Measurements from ENCODE around the gene MCM7.

MCM7 gene

GRCh38 chr7:100124301-100125230 is 23.4 kb upstream of the MCM7 start:
- H3K4me1 ChIP-seq (ENCODE audit: insufficient read depth, low read length, poor library complexity, severe bottlenecking), result peaks cover 30% of the 10 kb centered on the region
- peak overlapping the region; percentile 98 for H3K4me2 ChIP-seq (ENCODE audit: low read depth, low read length, poor library complexity, severe bottlenecking)
- H4K20me1 ChIP-seq (ENCODE audit: insufficient read depth, low read length, poor library complexity, severe bottlenecking), result no peaks in the 10 kb centered on the region
- H3K9me3 ChIP-seq (ENCODE audit: insufficient read depth, low read depth, low read length), result no peaks in the 10 kb centered on the region
- H3K36me3 ChIP-seq (ENCODE audit: insufficient read depth, low read length), result no peaks in the 10 kb centered on the region
- no peaks in the 10 kb centered on the region for H3K9me2 ChIP-seq (replicated peaks; ENCODE audit: low read depth, low read length)
- H3K9ac ChIP-seq (ENCODE audit: low read depth, low read length, poor library complexity, severe bottlenecking), result peak overlapping the region; percentile 35
- no peak overlapping the region for H2AFZ ChIP-seq (ENCODE audit: low read length)
- H3K4me3 ChIP-seq (ENCODE audit: low read length, poor library complexity, severe bottlenecking), result peak overlapping the region; percentile 95
- H3K79me2 ChIP-seq (ENCODE audit: insufficient read depth, low read length), result peaks cover 33% of the 10 kb centered on the region
- no peaks in the 10 kb centered on the region; the same call in 1 of the 2 replicates for H3F3A ChIP-seq (ENCODE audit: low read depth)
- no peak for TF ChIP-seq EZH2phosphoT487 (IDR thresholded peaks at IDR 0.05; ENCODE audit: borderline replicate concordance)
- no peaks in the 10 kb centered on the region for H3K27me3 ChIP-seq (ENCODE audit: insufficient read depth, low read length, poor library complexity, severe bottlenecking)

DNA sequence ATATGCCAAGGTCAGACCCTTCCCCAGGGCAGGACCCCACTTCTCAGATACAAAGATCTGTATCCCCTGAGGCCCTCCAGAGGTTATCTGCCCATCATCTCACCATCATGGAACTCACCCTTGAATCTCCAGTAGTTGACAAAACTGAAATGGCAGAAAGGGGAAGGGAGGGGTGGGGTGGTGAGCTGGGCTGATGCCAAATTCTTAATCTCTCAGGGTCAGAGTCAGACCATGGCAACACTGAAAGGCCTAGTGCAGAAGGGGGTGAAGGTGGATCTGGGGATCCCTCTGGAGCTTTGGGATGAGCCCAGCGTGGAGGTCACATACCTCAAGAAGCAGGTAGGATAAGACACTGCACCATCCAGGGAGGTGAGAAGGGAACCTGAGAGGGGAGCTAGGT is 21.4 kb upstream of the MCM7 start:
- Histone ChIP-seq H3K36me3 (ENCODE audit: insufficient read depth, low read length) (no peaks in the 10 kb centered on the region), H3K27me3 (ENCODE audit: insufficient read depth, low read length, poor library complexity, severe bottlenecking) (no peaks in the 10 kb centered on the region), H3K79me2 (ENCODE audit: insufficient read depth, low read length) (peaks cover 48% of the 10 kb centered on the region), H3K4me2 (ENCODE audit: low read depth, low read length, poor library complexity, severe bottlenecking) (no peak overlapping the region), H4K20me1 (ENCODE audit: insufficient read depth, low read length, poor library complexity, severe bottlenecking) (peaks cover 4% of the 10 kb centered on the region), H3F3A (ENCODE audit: low read depth) (no peaks in the 10 kb centered on the region; the same call in 1 of the 2 replicates), H3K4me1 (ENCODE audit: insufficient read depth, low read length, poor library complexity, severe bottlenecking) (peaks cover 32% of the 10 kb centered on the region), H3K4me3 (ENCODE audit: low read length, poor library complexity, severe bottlenecking) (no peak overlapping the region), H2AFZ (ENCODE audit: low read length) (no peak overlapping the region), H3K9me2 (replicated peaks; ENCODE audit: low read depth, low read length) (no peaks in the 10 kb centered on the region), H3K9ac (ENCODE audit: low read depth, low read length, poor library complexity, severe bottlenecking) (no peak overlapping the region), H3K9me3 (ENCODE audit: insufficient read depth, low read depth, low read length) (no peaks in the 10 kb centered on the region)
- no peak for TF ChIP-seq EZH2phosphoT487 (IDR thresholded peaks at IDR 0.05; ENCODE audit: borderline replicate concordance)
- no peak for TF ChIP-seq CTCF (conservative IDR thresholded peaks at IDR 0.05; ENCODE audit: low read length)

DNA sequence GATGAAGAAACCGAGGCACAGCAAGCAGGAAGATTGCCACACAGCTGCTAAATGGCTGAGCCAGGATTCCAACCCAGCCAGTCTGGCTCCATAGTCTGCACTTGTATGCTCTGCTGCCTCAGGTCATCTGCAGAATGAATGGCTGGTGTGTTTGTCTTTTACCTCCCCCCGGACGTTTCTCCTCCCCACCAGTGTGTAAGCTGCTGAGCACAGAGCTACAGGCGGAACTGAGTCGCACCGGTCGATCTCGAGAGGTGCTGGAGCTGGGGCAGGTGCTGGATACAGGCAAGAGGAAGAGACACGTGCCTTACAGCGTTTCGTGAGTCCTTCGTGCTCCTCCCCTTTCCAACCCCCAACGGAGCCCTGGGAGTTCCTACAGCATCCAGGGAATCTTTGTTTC is 20.9 kb upstream of the MCM7 start:
- H2AFZ ChIP-seq (ENCODE audit: low read length), result no peak overlapping the region
- peaks cover 4% of the 10 kb centered on the region for H4K20me1 ChIP-seq (ENCODE audit: insufficient read depth, low read length, poor library complexity, severe bottlenecking)
- H3K27me3 ChIP-seq (ENCODE audit: insufficient read depth, low read length, poor library complexity, severe bottlenecking), result no peaks in the 10 kb centered on the region
- no peaks in the 10 kb centered on the region for H3K36me3 ChIP-seq (ENCODE audit: insufficient read depth, low read length)
- no peaks in the 10 kb centered on the region; the same call in 1 of the 2 replicates for H3F3A ChIP-seq (ENCODE audit: low read depth)
- H3K9ac ChIP-seq (ENCODE audit: low read depth, low read length, poor library complexity, severe bottlenecking), result no peak overlapping the region
- no peak overlapping the region for H3K4me3 ChIP-seq (ENCODE audit: low read length, poor library complexity, severe bottlenecking)
- H3K4me2 ChIP-seq (ENCODE audit: low read depth, low read length, poor library complexity, severe bottlenecking), result no peak overlapping the region
- H3K4me1 ChIP-seq (ENCODE audit: insufficient read depth, low read length, poor library complexity, severe bottlenecking), result peaks cover 32% of the 10 kb centered on the region
- TF ChIP-seq EZH2phosphoT487 (IDR thresholded peaks at IDR 0.05; ENCODE audit: borderline replicate concordance), result no peak
- no peak for TF ChIP-seq CTCF (conservative IDR thresholded peaks at IDR 0.05; ENCODE audit: low read length)
- H3K9me2 ChIP-seq (replicated peaks; ENCODE audit: low read depth, low read length), result no peaks in the 10 kb centered on the region
- peaks cover 48% of the 10 kb centered on the region for H3K79me2 ChIP-seq (ENCODE audit: insufficient read depth, low read length)
- no peaks in the 10 kb centered on the region for H3K9me3 ChIP-seq (ENCODE audit: insufficient read depth, low read depth, low read length)
